ENCODE results near the gene SNAP25. TPM values are rescaled to one million over a fixed set of nuclear protein-coding genes. Genes with fewer than 3 reads are reported as not detected.

Gene SNAP25
- total RNA-seq, 1 experiment from 2014 or later: 0.39 TPM

GRCh38 chr20:10228330-10228729 lies 9.7 kb downstream of the SNAP25 start:
- no peaks in the 10 kb centered on the region for H3K9me2 ChIP-seq (ENCODE audit: insufficient read depth)
- no peaks in the 10 kb centered on the region for H4K20me1 ChIP-seq (ENCODE audit: insufficient read depth)
- TF ChIP-seq FOSL1 (IDR thresholded peaks at IDR 0.05; ENCODE audit: low read depth): no peak
- no peak for TF ChIP-seq EZH2 (IDR thresholded peaks at IDR 0.05)
- TF ChIP-seq MAX (IDR thresholded peaks at IDR 0.05): no peak
- TF ChIP-seq SRF (IDR thresholded peaks at IDR 0.05; ENCODE audit: low read depth): no peak
- TF ChIP-seq ZBTB33 (IDR thresholded peaks at IDR 0.05; ENCODE audit: extremely low read depth, insufficient replicate concordance, low read length): no peak
- TF ChIP-seq POLR2AphosphoS5 (IDR thresholded peaks at IDR 0.05; ENCODE audit: low read depth, low read length): no peak
- TF ChIP-seq EGR1 (IDR thresholded peaks at IDR 0.05; ENCODE audit: low read depth): no peak
- no peak for TF ChIP-seq ZNF274 (IDR thresholded peaks at IDR 0.05; ENCODE audit: low read depth, low read length)
- CTCF ChIA-PET: interaction anchor here (1.0 kb wide), 1 partner anchor 611 kb away, joined by 4 read pairs; no protein-coding TSS in a partner anchor
- DNase-seq (ENCODE audit: low read depth, low spot score) (no peak), ATAC-seq (no peak)
- no peaks in the 10 kb centered on the region for H3K36me3 ChIP-seq (ENCODE audit: control insufficient read depth in 1 of 2, insufficient read depth in 2 of 2, low read length in 2 of 2)
- H3K79me2 ChIP-seq (ENCODE audit: insufficient read depth, low read length): no peaks in the 10 kb centered on the region
- peaks cover 25% of the 10 kb centered on the region for H3K27me3 ChIP-seq (ENCODE audit: insufficient read depth, low read length)
- no peak overlapping the region for H3K27ac ChIP-seq (ENCODE audit: low read depth, low read length)
- H3K4me3 ChIP-seq (replicated peaks in 1 of 2; ENCODE audit: low read depth in 1 of 2, low read length in 2 of 2): no peak overlapping the region
- H3K9ac ChIP-seq (ENCODE audit: low read length): no peak overlapping the region
- no peaks in the 10 kb centered on the region for H3K9me3 ChIP-seq (ENCODE audit: control insufficient read depth in 1 of 2, insufficient read depth in 1 of 2, low read depth in 1 of 2, low read length in 2 of 2)
- H3K4me2 ChIP-seq (ENCODE audit: low read length): no peak overlapping the region
- RAD21 ChIA-PET (ENCODE audit: low non-redundant PET in 1 of 2, low total read pairs in 2 of 2, uncharacterized antibody in 2 of 2, unreplicated experiment in 2 of 2): no interaction called here
- no TSS peak for BruUV-seq (replicated peaks)
- intact Hi-C loops (cut with micrococcal nuclease): no loop called here
- POLR2A ChIA-PET: no interaction called here
- H2AFZ ChIP-seq (ENCODE audit: low read depth, low read length, poor library complexity, severe bottlenecking): no peak overlapping the region
- no peaks in the 10 kb centered on the region for H3K4me1 ChIP-seq (ENCODE audit: control insufficient read depth in 1 of 2, insufficient read depth in 2 of 2, low read length in 2 of 2)

- no peaks in the 10 kb centered on the region for H3K79me2 ChIP-seq (ENCODE audit: insufficient read depth, low read length)
- intact Hi-C loops (cut with micrococcal nuclease): no loop called here
- BruUV-seq (replicated peaks): no TSS peak
- no peaks in the 10 kb centered on the region for H3K9me2 ChIP-seq (ENCODE audit: insufficient read depth)
- H3K36me3 ChIP-seq (ENCODE audit: control insufficient read depth in 1 of 2, insufficient read depth in 2 of 2, low read length in 2 of 2): no peaks in the 10 kb centered on the region
- no peaks in the 10 kb centered on the region for H3K9me3 ChIP-seq (ENCODE audit: control insufficient read depth in 1 of 2, insufficient read depth in 1 of 2, low read depth in 1 of 2, low read length in 2 of 2)
- RAD21 ChIA-PET (ENCODE audit: low non-redundant PET in 1 of 2, low total read pairs in 2 of 2, uncharacterized antibody in 2 of 2, unreplicated experiment in 2 of 2): no interaction called here
- no peak overlapping the region for H3K4me3 ChIP-seq (replicated peaks in 1 of 2; ENCODE audit: low read depth in 1 of 2, low read length in 2 of 2)
- CTCF ChIA-PET: no interaction called here
- H3K4me1 ChIP-seq (ENCODE audit: control insufficient read depth in 1 of 2, insufficient read depth in 2 of 2, low read length in 2 of 2): no peaks in the 10 kb centered on the region
- POLR2A ChIA-PET: no interaction called here
- H3K9ac ChIP-seq (ENCODE audit: low read length): no peak overlapping the region
- no peak overlapping the region for H3K27ac ChIP-seq (ENCODE audit: low read depth, low read length)
- H3K27me3 ChIP-seq (ENCODE audit: insufficient read depth, low read length): peaks cover 25% of the 10 kb centered on the region
- H4K20me1 ChIP-seq (ENCODE audit: insufficient read depth): no peaks in the 10 kb centered on the region
- DNase-seq (ENCODE audit: low read depth, low spot score) (no peak), ATAC-seq (no peak)
- no peak overlapping the region for H2AFZ ChIP-seq (ENCODE audit: low read depth, low read length, poor library complexity, severe bottlenecking)
- no peak overlapping the region for H3K4me2 ChIP-seq (ENCODE audit: low read length)
- no peak for TF ChIP-seq CTCF (IDR thresholded peaks at IDR 0.05 in 2 of 3, conservative IDR thresholded peaks at IDR 0.05 in 1 of 3; ENCODE audit: borderline replicate concordance in 1 of 3, insufficient read depth in 1 of 3, low read depth in 2 of 3, low read length in 2 of 3)
- no peak for TF ChIP-seq RAD21 (IDR thresholded peaks at IDR 0.05; ENCODE audit: low read depth)
- no peak for TF ChIP-seq REST (IDR thresholded peaks at IDR 0.05; ENCODE audit: low read depth)
- TF ChIP-seq CBX3 (IDR thresholded peaks at IDR 0.05; ENCODE audit: low read depth): no peak
- TF ChIP-seq ZFX (IDR thresholded peaks at IDR 0.05): no peak
Measured at GRCh38 chr20:10231290-10231689, 12.7 kb downstream of the SNAP25 start.
